GM19035 (cell line): ENCODE measurements around the gene TPPP2.

Source experiments
- ATAC-seq: cut with Tn5 transposase; IDR thresholded peaks from one replicate; pipeline ENCODE4 v1.9.1; 2021; ENCODE audit not compliant: unreplicated experiment

The TPPP2 gene

GRCh38 chr14:21056520-21057163 lies 26.6 kb downstream of the TPPP2 start:
- ATAC-seq: no peak

GRCh38 chr14:21057803-21058675 lies 28.0 kb downstream of the TPPP2 start, which contains the start of gene RNASE8:
RNASE8 (plus strand) TSS chr14:21057822; CDS start chr14:21057893, 71 bp downstream.
- no peak for ATAC-seq

- ATAC-seq: no peak
Measured at GRCh38 chr14:21058903-21059302, 28.9 kb downstream of the TPPP2 start.

GRCh38 chr14:21059842-21060613 lies 30.0 kb downstream of the TPPP2 start:
- ATAC-seq: no peak

GRCh38 chr14:21060614-21061346 lies 30.8 kb downstream of the TPPP2 start:
- no peak for ATAC-seq

GRCh38 chr14:21061347-21061668 lies 31.3 kb downstream of the TPPP2 start:
- ATAC-seq: no peak

GRCh38 chr14:21063479-21063878 lies 33.5 kb downstream of the TPPP2 start:
- no peak for ATAC-seq

GRCh38 chr14:21066882-21067502 lies 37.0 kb downstream of the TPPP2 start:
- ATAC-seq: no peak

GRCh38 chr14:21068521-21069387 lies 38.7 kb downstream of the TPPP2 start:
- ATAC-seq: no peak

- ATAC-seq: no peak
Measured at GRCh38 chr14:21069388-21070082, 39.5 kb downstream of the TPPP2 start.

- ATAC-seq: no peak
Measured at GRCh38 chr14:21070083-21070609, 40.1 kb downstream of the TPPP2 start, which contains the start of gene ARHGEF40. ARHGEF40 (plus strand) TSS chr14:21070304; CDS start chr14:21070397, 93 bp downstream.

GRCh38 chr14:21070610-21071224 lies 40.7 kb downstream of the TPPP2 start:
- ATAC-seq: peak; percentile 23

- peak; percentile 58 for ATAC-seq
Measured at GRCh38 chr14:21071225-21072030, 41.4 kb downstream of the TPPP2 start.

GRCh38 chr14:21072031-21072473 lies 42.0 kb downstream of the TPPP2 start:
- ATAC-seq: no peak

- no peak for ATAC-seq
Measured at GRCh38 chr14:21072781-21073339, 42.8 kb downstream of the TPPP2 start.

GRCh38 chr14:21073921-21074320 lies 43.9 kb downstream of the TPPP2 start:
- ATAC-seq: no peak
